GM18907 (cell line): ENCODE measurements around the gene CMTM1.
A peak's percentile ranks its signal among the peaks of the same experiment; 100 is the strongest.
"Not testable (repeated sequence)": the region's sequence is repeated elsewhere in the genome, so short reads cannot be mapped to it uniquely, and the experiment has no call there.

ENCODE experiments used
- ATAC-seq: cut with Tn5 transposase; IDR thresholded peaks from one replicate; pipeline ENCODE4 v1.9.1; 2021; ENCODE audit warnings: mild to moderate bottlenecking, moderate library complexity; ENCODE audit not compliant: unreplicated experiment

CMTM1 gene

GRCh38 chr16:66588981-66589713, 22.9 kb downstream of the CMTM1 start:
- no peak for ATAC-seq

GRCh38 chr16:66590322-66590721, 24.1 kb downstream of the CMTM1 start:
- no peak for ATAC-seq

GRCh38 chr16:66591018-66591417, 24.8 kb downstream of the CMTM1 start:
- ATAC-seq = no peak

- ATAC-seq = no peak
Observed at GRCh38 chr16:66592241-66592640, 26.0 kb downstream of the CMTM1 start.

- ATAC-seq = no peak
Observed at GRCh38 chr16:66592814-66593213, 26.6 kb downstream of the CMTM1 start.

GRCh38 chr16:66594739-66595138, 28.5 kb downstream of the CMTM1 start:
- no peak for ATAC-seq

- not testable (repeated sequence) for ATAC-seq
Observed at GRCh38 chr16:66596559-66596958, 30.3 kb downstream of the CMTM1 start.

- ATAC-seq = no peak
Observed at GRCh38 chr16:66596986-66597848, 31.0 kb downstream of the CMTM1 start.

GRCh38 chr16:66598111-66598510, 31.9 kb downstream of the CMTM1 start:
- no peak for ATAC-seq

- no peak for ATAC-seq
Observed at GRCh38 chr16:66599726-66600125, 33.5 kb downstream of the CMTM1 start.

- no peak for ATAC-seq
Observed at GRCh38 chr16:66600477-66600876, 34.2 kb downstream of the CMTM1 start.

- ATAC-seq = no peak
Observed at GRCh38 chr16:66601471-66601870, 35.2 kb downstream of the CMTM1 start.

GRCh38 chr16:66603537-66604375, 37.5 kb downstream of the CMTM1 start:
- ATAC-seq = no peak

GRCh38 chr16:66604376-66605176, 38.3 kb downstream of the CMTM1 start, which contains the start of gene CMTM3:
CMTM3 (plus strand) TSS chr16:66604704; CDS start chr16:66604806, 102 bp downstream.
- peak; percentile 44 for ATAC-seq

GRCh38 chr16:66605177-66605978, 39.1 kb downstream of the CMTM1 start:
- peak; percentile 3 for ATAC-seq

- peak; percentile 65 for ATAC-seq
Observed at GRCh38 chr16:66605979-66606751, 39.9 kb downstream of the CMTM1 start.

- ATAC-seq = peak; percentile 36
Observed at GRCh38 chr16:66608241-66609138, 42.3 kb downstream of the CMTM1 start.

- ATAC-seq = no peak
Observed at GRCh38 chr16:66609139-66609510, 42.9 kb downstream of the CMTM1 start.
